Measurements from ENCODE around the gene MTF1.

MTF1 gene

DNA sequence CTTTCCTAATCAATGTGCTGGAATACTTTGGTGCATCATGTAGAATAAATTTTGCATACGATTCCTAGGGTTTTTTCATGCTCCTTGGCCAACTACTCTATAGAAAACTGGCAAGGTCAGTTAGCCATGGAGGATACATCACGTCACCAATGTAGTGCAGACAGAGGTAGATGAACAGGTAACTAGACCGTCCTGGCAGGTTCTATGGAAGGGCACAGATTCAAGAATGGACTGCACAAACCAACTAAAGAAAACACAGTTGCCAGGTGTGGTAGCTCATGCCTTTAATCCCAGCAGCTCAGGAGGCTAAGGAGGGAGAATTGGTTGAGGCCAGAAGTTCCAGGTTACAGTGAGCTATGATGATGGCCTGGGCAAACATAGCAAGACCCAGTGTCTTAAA, 9.9 kb downstream of the MTF1 start:
- no peaks in the 10 kb centered on the region for H3K27me3 ChIP-seq (replicated peaks; ENCODE audit: control insufficient read depth, insufficient read depth, low read length)
- peaks cover 16% of the 10 kb centered on the region for H3K36me3 ChIP-seq (ENCODE audit: control insufficient read depth, insufficient read depth, low read length, severe bottlenecking)
- H3K9me3 ChIP-seq (ENCODE audit: control insufficient read depth, low read length), result no peaks in the 10 kb centered on the region
- no peak overlapping the region for H3K9ac ChIP-seq (ENCODE audit: low read length)
- peaks cover 46% of the 10 kb centered on the region for H3K4me1 ChIP-seq (ENCODE audit: control insufficient read depth, insufficient read depth, low read length)
- no peak for DNase-seq (ENCODE audit: low read depth)
- no peak overlapping the region for H3K4me3 ChIP-seq (ENCODE audit: low read length)

DNA sequence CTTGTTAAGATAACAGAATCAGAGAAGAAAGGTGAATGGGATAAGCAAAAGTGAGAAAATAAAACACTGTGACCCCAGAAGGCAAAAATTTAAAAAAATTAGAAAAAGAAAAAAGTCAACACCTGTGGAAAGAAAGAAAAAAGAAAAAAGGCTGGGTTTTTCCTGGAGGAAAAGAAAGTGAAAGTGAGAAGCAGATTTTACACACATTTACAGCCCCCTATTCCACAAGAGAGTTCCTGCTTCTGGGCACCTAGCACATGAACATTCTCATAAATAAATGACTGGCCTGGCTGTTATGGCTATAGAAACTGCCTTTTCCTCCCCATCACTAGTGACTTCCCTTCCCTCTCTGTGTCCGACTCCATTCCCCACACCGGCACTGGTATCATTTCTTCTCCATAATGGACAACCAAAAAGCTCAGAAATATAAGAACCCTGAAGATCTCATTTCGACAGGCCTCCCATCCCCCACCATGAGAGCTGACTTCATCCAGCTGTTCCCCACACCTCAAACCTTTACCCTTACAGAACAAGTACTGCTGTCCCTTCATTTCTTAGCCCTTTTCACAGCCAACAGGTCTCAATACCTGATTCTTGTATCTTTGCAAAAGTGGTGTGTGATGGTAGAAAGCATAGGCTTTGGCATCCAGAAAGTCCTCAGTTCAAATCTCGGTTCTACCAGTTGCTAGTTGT, 12.6 kb downstream of the MTF1 start:
- H3K9ac ChIP-seq (ENCODE audit: low read length), result no peak overlapping the region
- DNase-seq (ENCODE audit: low read depth), result no peak
- H3K36me3 ChIP-seq (ENCODE audit: control insufficient read depth, insufficient read depth, low read length, severe bottlenecking), result peaks cover 17% of the 10 kb centered on the region
- no peaks in the 10 kb centered on the region for H3K27me3 ChIP-seq (replicated peaks; ENCODE audit: control insufficient read depth, insufficient read depth, low read length)
- H3K4me3 ChIP-seq (ENCODE audit: low read length), result no peak overlapping the region
- H3K9me3 ChIP-seq (ENCODE audit: control insufficient read depth, low read length), result no peaks in the 10 kb centered on the region
- peaks cover 40% of the 10 kb centered on the region for H3K4me1 ChIP-seq (ENCODE audit: control insufficient read depth, insufficient read depth, low read length)

DNA sequence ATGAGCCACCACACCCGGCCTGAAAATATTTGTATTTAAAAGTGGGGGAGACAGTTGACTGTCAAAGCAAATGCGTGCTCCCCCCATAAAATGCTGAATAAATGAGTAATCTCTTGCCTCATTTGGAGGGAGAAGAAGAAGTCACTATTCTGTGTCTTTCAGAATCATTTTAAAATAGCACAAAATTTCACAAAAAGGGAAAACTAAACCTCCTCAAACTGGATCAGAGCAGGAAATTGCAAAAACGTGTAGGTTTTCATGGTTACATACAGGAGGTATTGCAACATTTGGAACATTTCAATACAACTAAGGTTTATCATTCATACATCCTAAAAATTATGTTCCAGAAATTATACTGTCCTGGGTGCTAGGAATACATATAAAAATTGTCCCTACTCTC, 13.6 kb downstream of the MTF1 start:
- peaks cover 32% of the 10 kb centered on the region for H3K4me1 ChIP-seq (ENCODE audit: control insufficient read depth, insufficient read depth, low read length)
- H3K27me3 ChIP-seq (replicated peaks; ENCODE audit: control insufficient read depth, insufficient read depth, low read length), result no peaks in the 10 kb centered on the region
- no peaks in the 10 kb centered on the region for H3K9me3 ChIP-seq (ENCODE audit: control insufficient read depth, low read length)
- peak; percentile 47 for DNase-seq (ENCODE audit: low read depth)
- H3K9ac ChIP-seq (ENCODE audit: low read length), result no peak overlapping the region
- no peak overlapping the region for H3K4me3 ChIP-seq (ENCODE audit: low read length)
- H3K36me3 ChIP-seq (ENCODE audit: control insufficient read depth, insufficient read depth, low read length, severe bottlenecking), result peaks cover 17% of the 10 kb centered on the region

DNA sequence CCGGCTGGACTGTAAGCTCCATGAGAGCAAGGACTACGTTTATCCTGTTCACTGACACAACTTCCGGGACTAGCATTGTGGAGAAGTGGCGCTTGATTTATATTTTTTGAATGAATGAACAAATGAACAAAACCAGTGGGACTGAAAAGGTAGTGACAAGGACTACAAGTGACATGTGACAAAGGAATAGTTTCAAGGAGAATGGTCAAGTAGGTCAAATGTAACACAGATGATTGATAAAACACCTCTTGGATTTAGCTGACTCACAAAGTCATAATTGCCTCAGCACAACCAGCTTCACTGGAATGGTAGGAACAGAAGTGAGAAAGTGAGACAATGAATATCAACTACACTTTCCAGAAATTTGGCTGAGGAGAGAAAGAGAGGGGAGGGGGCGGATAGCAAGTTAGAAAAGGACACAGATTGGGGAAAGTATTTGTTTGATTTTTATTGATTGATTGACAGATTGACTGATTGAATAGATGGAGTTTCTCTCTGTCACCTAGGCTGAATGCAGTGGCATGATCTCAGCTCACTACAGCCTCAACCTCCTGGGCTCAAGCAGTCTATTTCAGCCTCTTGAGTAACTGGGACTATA, 14.2 kb downstream of the MTF1 start:
- Histone ChIP-seq H3K4me1 (ENCODE audit: control insufficient read depth, insufficient read depth, low read length) (peaks cover 29% of the 10 kb centered on the region), H3K4me3 (ENCODE audit: low read length) (no peak overlapping the region), H3K36me3 (ENCODE audit: control insufficient read depth, insufficient read depth, low read length, severe bottlenecking) (peaks cover 22% of the 10 kb centered on the region), H3K27me3 (replicated peaks; ENCODE audit: control insufficient read depth, insufficient read depth, low read length) (no peaks in the 10 kb centered on the region), H3K9me3 (ENCODE audit: control insufficient read depth, low read length) (no peaks in the 10 kb centered on the region), H3K9ac (ENCODE audit: low read length) (no peak overlapping the region)
- DNase-seq (ENCODE audit: low read depth), result no peak

DNA sequence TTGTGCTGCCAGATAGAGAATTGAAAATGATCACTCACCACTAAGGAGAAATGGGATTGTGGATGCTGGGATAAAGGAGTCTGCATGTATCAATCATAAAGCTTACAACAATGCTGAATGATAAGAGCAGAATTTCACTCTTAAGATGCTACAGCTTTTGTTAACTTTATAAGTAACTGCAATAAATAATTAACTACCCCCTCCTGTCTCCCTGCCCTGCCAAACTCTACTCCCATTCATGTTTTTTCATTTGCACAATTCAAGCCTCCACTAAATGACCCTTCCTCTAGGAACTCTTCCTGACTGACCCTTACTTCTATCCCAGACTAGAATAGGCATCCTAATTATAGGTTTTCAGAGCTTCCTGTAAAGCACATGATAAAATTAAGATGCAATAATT, 14.9 kb downstream of the MTF1 start:
- Histone ChIP-seq H3K9ac (ENCODE audit: low read length) (no peak overlapping the region), H3K4me1 (ENCODE audit: control insufficient read depth, insufficient read depth, low read length) (peaks cover 23% of the 10 kb centered on the region), H3K4me3 (ENCODE audit: low read length) (no peak overlapping the region), H3K9me3 (ENCODE audit: control insufficient read depth, low read length) (no peaks in the 10 kb centered on the region), H3K27me3 (replicated peaks; ENCODE audit: control insufficient read depth, insufficient read depth, low read length) (no peaks in the 10 kb centered on the region), H3K36me3 (ENCODE audit: control insufficient read depth, insufficient read depth, low read length, severe bottlenecking) (peaks cover 28% of the 10 kb centered on the region)
- no peak for DNase-seq (ENCODE audit: low read depth)

DNA sequence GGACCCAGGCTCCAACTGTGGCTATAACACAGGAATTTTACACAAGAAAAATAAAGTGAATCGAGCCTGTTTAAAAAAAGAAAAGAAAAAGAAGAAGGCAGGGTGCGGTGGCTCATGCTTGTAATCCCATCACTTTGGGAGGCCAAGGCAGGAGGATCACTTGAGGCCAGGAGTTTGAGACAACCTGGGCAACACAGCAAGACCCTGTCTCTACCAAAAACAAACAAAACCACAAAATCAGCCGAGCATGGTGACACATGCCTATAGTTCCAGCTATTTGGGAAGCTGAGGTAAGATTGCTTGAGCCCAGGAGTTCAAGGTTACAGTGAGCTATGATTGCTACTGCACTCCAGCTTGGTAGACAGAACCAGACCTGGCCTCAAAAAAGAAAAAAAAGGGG, 17.7 kb downstream of the MTF1 start:
- H3K9me3 ChIP-seq (ENCODE audit: control insufficient read depth, low read length), result no peaks in the 10 kb centered on the region
- H3K4me3 ChIP-seq (ENCODE audit: low read length), result no peak overlapping the region
- no peak for DNase-seq (ENCODE audit: low read depth)
- peaks cover 22% of the 10 kb centered on the region for H3K4me1 ChIP-seq (ENCODE audit: control insufficient read depth, insufficient read depth, low read length)
- H3K9ac ChIP-seq (ENCODE audit: low read length), result no peak overlapping the region
- peaks cover 47% of the 10 kb centered on the region for H3K36me3 ChIP-seq (ENCODE audit: control insufficient read depth, insufficient read depth, low read length, severe bottlenecking)
- no peaks in the 10 kb centered on the region for H3K27me3 ChIP-seq (replicated peaks; ENCODE audit: control insufficient read depth, insufficient read depth, low read length)

DNA sequence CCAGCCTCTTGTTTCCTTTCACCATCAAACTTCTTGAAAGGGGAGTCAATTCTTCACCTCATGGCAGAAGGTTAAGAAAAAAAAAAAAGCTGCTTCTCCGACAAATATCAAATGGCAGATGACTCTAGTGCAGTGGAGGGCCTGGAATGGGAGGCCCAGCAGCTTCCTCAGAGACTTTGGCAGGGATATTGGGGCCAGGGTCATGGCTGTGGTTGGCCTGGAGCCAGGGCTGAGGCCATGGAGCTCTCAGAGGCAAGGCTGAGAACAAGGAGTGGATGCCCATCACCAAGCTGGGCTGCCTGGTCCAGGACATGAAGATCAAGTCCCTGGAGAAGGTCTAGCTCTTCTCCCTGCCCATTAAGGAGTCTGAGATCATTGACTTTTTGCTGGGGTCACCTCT, 18.7 kb downstream of the MTF1 start:
- H3K4me1 ChIP-seq (ENCODE audit: control insufficient read depth, insufficient read depth, low read length), result peaks cover 15% of the 10 kb centered on the region
- H3K36me3 ChIP-seq (ENCODE audit: control insufficient read depth, insufficient read depth, low read length, severe bottlenecking), result peaks cover 52% of the 10 kb centered on the region
- no peaks in the 10 kb centered on the region for H3K27me3 ChIP-seq (replicated peaks; ENCODE audit: control insufficient read depth, insufficient read depth, low read length)
- no peak overlapping the region for H3K9ac ChIP-seq (ENCODE audit: low read length)
- no peaks in the 10 kb centered on the region for H3K9me3 ChIP-seq (ENCODE audit: control insufficient read depth, low read length)
- no peak for DNase-seq (ENCODE audit: low read depth)
- no peak overlapping the region for H3K4me3 ChIP-seq (ENCODE audit: low read length)

DNA sequence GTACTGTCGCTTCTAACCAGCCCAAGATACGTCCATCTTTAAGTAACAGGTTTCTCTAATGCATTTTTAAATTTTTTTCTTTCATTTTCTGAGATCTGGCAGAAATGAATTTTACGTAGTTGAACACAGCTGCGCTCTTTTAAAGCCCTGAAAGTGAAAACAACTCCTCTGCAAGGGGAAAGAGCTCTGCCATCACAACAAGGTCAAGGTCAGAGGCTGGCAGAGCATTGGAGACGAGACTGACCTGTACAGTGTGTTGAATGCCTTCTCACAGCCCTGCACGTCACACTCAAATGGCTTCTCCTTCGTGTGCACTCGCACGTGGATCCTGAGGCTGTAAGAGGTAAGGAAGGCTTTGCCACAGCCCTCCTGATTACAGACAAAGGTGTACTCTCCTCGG, 19.7 kb downstream of the MTF1 start:
- Histone ChIP-seq H3K4me3 (ENCODE audit: low read length) (no peak overlapping the region), H3K27me3 (replicated peaks; ENCODE audit: control insufficient read depth, insufficient read depth, low read length) (no peaks in the 10 kb centered on the region), H3K9ac (ENCODE audit: low read length) (no peak overlapping the region), H3K9me3 (ENCODE audit: control insufficient read depth, low read length) (no peaks in the 10 kb centered on the region), H3K4me1 (ENCODE audit: control insufficient read depth, insufficient read depth, low read length) (peaks cover 5% of the 10 kb centered on the region), H3K36me3 (ENCODE audit: control insufficient read depth, insufficient read depth, low read length, severe bottlenecking) (peaks cover 61% of the 10 kb centered on the region)
- no peak for DNase-seq (ENCODE audit: low read depth)

DNA sequence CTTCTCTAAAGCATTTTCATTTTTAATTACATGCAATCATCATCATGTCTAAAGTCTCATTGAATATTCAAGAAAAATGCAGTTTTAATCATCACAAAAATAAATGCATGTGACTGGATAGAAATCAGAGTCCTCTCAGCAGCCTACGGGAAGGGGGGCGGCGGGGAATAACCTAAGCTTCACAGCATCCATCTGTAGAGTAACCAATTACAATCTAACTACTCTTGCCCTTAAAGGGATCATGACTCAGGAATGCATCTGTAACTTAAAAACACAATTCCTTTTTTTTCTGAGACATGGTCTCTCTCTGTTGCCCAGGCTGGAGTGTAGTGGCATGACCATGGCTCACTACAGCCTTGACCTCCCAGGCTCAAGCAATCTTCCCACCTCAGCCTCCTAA, 22.6 kb downstream of the MTF1 start:
- DNase-seq (ENCODE audit: low read depth), result no peak
- no peaks in the 10 kb centered on the region for H3K27me3 ChIP-seq (replicated peaks; ENCODE audit: control insufficient read depth, insufficient read depth, low read length)
- no peak overlapping the region for H3K9ac ChIP-seq (ENCODE audit: low read length)
- H3K36me3 ChIP-seq (ENCODE audit: control insufficient read depth, insufficient read depth, low read length, severe bottlenecking), result peaks cover 79% of the 10 kb centered on the region
- H3K4me1 ChIP-seq (ENCODE audit: control insufficient read depth, insufficient read depth, low read length), result peaks cover 5% of the 10 kb centered on the region
- no peaks in the 10 kb centered on the region for H3K9me3 ChIP-seq (ENCODE audit: control insufficient read depth, low read length)
- H3K4me3 ChIP-seq (ENCODE audit: low read length), result no peak overlapping the region

DNA sequence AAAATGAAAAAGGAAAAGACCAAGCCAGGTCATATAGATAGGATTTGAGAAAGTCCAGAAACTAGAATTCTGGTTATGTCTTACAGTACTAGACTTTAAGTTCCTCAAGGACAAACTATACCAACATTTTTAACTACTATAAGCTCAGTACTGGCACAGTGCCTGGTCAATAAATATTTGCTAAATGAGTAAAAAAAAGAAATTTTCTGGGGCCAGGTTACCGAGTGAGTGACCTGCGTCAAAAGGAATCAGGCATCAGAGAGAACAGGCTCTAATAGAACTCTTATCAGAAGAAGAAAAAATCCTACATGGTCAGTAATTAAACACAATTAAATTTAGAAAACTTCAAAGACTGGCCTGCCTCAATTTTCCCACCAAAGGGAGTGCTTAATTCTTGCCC, 27.6 kb downstream of the MTF1 start:
- Histone ChIP-seq H3K4me1 (ENCODE audit: control insufficient read depth, insufficient read depth, low read length) (no peaks in the 10 kb centered on the region), H3K4me3 (ENCODE audit: low read length) (no peak overlapping the region), H3K9me3 (ENCODE audit: control insufficient read depth, low read length) (no peaks in the 10 kb centered on the region), H3K36me3 (ENCODE audit: control insufficient read depth, insufficient read depth, low read length, severe bottlenecking) (peaks cover 78% of the 10 kb centered on the region), H3K9ac (ENCODE audit: low read length) (no peak overlapping the region), H3K27me3 (replicated peaks; ENCODE audit: control insufficient read depth, insufficient read depth, low read length) (no peaks in the 10 kb centered on the region)
- no peak for DNase-seq (ENCODE audit: low read depth)

DNA sequence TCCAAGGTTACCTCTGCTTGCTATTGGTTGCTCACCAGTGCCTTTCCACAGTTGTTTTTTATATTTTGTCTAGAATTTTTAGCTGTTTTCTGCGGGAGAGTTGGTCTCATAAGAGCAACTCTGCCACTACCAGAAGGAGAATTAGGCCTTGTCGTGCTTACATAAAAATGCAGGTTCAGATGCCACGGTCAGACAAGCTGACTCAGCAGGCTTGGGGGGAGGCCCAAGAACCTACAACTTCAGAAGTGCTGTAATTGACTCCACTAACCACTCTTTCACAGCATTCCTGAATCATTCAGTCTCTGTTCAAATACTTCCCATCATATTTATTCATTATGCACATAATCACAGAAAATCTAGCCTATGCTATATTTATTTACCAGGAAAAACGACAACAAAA, 28.3 kb downstream of the MTF1 start:
- Histone ChIP-seq H3K9ac (ENCODE audit: low read length) (no peak overlapping the region), H3K9me3 (ENCODE audit: control insufficient read depth, low read length) (no peaks in the 10 kb centered on the region), H3K4me1 (ENCODE audit: control insufficient read depth, insufficient read depth, low read length) (no peaks in the 10 kb centered on the region), H3K4me3 (ENCODE audit: low read length) (no peak overlapping the region), H3K36me3 (ENCODE audit: control insufficient read depth, insufficient read depth, low read length, severe bottlenecking) (peaks cover 71% of the 10 kb centered on the region), H3K27me3 (replicated peaks; ENCODE audit: control insufficient read depth, insufficient read depth, low read length) (no peaks in the 10 kb centered on the region)
- no peak for DNase-seq (ENCODE audit: low read depth)

All from adipocyte (in vitro differentiated cells).